Activated naive CD4-positive, alpha-beta T cell treated with anti-CD3 and anti-CD28 coated beads, Interleukin-2, amount 50 U/mL, for 24 hours (primary cell): ENCODE measurements around the gene ARID1B.

Source experiments
- H3K27ac Mint-ChIP-seq: one replicate; pipeline ENCODE4 v1.8.0; 2021; ENCODE audit warnings: mild to moderate bottlenecking, mixed read lengths
- H3K27me3 Mint-ChIP-seq: one replicate; pipeline ENCODE4 v1.8.0; 2021; ENCODE audit warnings: mixed read lengths
- H3K36me3 Mint-ChIP-seq: one replicate; pipeline ENCODE4 v1.8.0; 2021; ENCODE audit warnings: mixed read lengths
- H3K4me1 Mint-ChIP-seq: one replicate; pipeline ENCODE4 v1.8.0; 2021; ENCODE audit warnings: mixed read lengths
- H3K4me3 Mint-ChIP-seq: one replicate; pipeline ENCODE4 v1.8.0; 2021; ENCODE audit warnings: mild to moderate bottlenecking, mixed read lengths
- H3K9me3 Mint-ChIP-seq: one replicate; pipeline ENCODE4 v1.8.0; 2021; ENCODE audit warnings: mixed read lengths

ARID1B gene

DNA sequence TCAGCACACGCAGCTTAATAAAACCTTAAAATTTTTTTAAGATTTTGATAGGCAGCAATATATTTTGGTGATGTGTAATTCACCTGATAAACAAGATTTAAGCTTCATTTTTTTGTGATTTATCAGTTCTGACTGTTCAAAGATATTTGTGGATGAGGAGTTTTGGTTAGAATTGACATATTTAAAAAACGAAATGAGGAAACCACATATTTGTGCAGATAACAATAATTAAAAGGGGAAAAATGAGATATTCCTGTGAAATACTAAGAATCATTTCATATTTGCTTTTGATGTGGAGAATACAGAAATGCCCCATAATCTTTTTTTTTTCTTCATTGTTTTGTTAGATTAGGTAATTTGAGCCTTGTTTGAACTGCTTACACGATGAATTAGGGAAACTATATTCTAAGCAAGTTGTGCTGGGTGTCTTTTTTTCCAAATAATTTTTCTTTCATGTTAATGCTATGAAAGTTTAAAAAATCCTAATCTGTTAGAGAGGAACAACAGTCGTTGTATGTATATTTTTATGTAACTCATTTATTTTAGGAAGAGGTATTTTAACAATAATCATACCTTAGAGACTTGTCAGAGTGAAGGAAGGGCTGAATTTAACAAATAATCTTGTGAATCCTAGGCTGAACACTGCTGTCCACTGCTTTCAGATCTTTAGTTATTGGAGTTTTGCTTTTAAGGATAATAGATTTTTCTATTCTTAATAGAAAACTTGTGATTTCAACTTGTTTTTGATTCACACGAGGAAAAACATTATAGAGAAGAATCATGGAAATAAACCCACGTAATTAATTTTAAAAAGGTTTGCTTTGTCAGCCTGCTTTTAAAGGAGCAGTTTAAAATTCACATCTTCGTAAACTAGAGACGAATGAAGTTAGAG is 4.0 kb downstream of the ARID1B start:
- H3K27me3 Mint-ChIP-seq, result no peaks in the 10 kb centered on the region
- H3K36me3 Mint-ChIP-seq, result peaks cover 3% of the 10 kb centered on the region
- H3K4me3 Mint-ChIP-seq, result peak overlapping the region; percentile 89
- H3K27ac Mint-ChIP-seq, result peak overlapping the region; percentile 89
- peaks cover 60% of the 10 kb centered on the region for H3K4me1 Mint-ChIP-seq
- no peaks in the 10 kb centered on the region for H3K9me3 Mint-ChIP-seq

DNA sequence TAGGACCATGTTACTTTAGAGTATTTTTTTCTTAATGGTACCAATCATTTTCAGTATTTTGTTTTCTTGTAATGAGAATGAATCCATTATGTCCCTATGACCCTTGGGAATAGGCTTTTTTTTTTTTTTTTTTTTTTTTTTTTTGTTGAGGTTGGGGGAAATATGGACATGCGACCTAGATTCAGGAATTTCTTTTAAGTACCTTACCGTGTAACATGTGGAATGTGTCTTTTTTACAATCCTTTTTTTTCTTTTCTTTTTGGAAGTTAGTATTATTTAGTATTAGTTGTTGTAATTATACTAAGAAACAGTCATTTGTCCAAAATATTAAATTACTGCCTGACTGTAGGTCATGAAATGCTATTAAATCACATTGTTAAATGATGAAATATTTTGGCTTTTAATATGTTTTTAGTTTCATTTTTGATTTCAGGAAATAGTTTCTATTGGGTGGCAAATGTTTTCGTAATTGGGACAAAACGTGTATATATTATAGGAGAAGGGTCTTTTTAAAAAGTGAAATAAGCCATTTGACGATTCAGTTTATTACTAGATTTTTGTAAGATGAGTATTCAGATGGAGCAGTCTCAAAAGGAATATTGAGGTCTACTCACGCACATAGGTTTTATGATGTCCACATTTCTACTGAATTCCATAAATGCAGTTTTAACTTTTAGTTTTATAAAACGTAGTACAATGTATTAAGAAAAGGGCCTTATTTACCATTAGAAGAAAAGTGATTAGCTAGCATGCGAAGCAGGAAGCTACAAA is 4.9 kb downstream of the ARID1B start:
- Mint-ChIP-seq H3K27me3 (no peaks in the 10 kb centered on the region), H3K27ac (peak overlapping the region; percentile 89), H3K9me3 (no peaks in the 10 kb centered on the region), H3K4me1 (peaks cover 62% of the 10 kb centered on the region), H3K36me3 (peaks cover 3% of the 10 kb centered on the region), H3K4me3 (peak overlapping the region; percentile 89)

DNA sequence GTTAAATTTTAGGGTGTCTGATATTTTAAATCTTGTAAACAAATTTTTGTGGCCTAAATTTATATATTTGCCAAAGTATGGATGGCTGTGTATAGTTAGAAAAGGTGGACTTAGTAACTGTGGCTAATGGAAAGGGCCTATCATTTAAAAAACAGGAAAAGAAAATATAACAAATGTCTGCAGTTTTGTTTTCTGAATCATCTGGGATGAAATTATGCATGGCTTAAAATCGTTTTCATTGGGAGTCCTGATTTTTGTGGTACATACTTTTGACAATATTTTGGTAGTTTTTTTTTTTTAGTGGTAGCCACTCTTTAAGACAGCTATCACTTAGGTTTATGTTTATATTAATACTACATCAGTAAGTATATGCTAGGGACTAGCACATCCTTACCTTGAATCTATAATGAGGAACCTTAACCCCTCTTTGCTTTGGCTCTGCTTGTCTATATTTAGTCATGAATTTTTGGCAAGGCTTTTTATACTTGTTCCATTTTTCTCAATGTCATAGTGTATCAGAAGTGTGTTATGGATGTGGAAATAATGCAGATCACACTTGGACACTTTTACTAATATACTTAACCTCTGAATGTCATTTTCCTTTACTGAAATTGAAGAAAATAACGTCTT is 5.6 kb downstream of the ARID1B start:
- H3K36me3 Mint-ChIP-seq, result peaks cover 3% of the 10 kb centered on the region
- H3K4me1 Mint-ChIP-seq, result peaks cover 70% of the 10 kb centered on the region
- H3K27me3 Mint-ChIP-seq, result no peaks in the 10 kb centered on the region
- peak overlapping the region; percentile 89 for H3K27ac Mint-ChIP-seq
- peak overlapping the region; percentile 89 for H3K4me3 Mint-ChIP-seq
- H3K9me3 Mint-ChIP-seq, result no peaks in the 10 kb centered on the region

DNA sequence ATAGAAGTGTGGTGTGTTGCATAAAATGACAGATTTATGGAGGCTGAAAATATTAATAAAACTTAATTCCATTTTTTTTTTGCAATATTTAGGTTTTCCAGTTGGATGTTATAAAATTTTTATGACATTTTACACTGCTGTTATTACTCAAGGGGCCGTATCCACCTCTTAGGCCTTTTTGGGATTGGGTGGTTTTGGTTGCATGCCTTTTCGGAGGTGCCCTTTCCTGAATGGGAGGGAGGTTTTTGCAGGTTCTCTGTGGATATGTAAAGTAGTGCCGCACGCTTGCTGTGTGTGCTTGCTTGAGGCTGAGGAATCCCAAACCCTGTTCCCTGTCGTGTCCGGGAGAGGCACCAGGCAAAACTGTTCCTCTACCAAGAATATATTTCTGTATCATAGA is 6.8 kb downstream of the ARID1B start:
- peaks cover 4% of the 10 kb centered on the region for H3K36me3 Mint-ChIP-seq
- peak overlapping the region; percentile 72 for H3K27ac Mint-ChIP-seq
- H3K9me3 Mint-ChIP-seq, result no peaks in the 10 kb centered on the region
- H3K4me3 Mint-ChIP-seq, result peak overlapping the region; percentile 73
- no peaks in the 10 kb centered on the region for H3K27me3 Mint-ChIP-seq
- peaks cover 81% of the 10 kb centered on the region for H3K4me1 Mint-ChIP-seq

DNA sequence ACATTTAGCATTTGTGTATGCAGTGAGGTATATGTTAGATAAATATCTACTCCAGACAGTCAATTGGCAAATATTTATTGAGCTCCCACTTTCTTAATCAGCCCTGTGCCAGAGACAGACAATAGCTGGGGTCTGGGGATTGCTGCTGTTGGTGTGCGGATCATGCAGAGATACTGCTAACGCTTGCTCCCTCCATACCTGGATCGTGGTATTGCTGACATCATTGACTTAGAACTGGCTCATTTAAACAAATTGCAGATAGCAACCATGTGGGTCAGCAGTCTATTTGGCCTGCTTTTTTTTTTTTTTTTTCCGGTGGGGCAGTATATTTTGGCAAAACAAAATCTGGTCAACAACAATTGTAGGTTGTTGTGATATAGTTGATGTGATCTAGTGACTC is 9.5 kb downstream of the ARID1B start:
- no peak overlapping the region for H3K4me3 Mint-ChIP-seq
- no peaks in the 10 kb centered on the region for H3K27me3 Mint-ChIP-seq
- H3K9me3 Mint-ChIP-seq, result no peaks in the 10 kb centered on the region
- H3K36me3 Mint-ChIP-seq, result peaks cover 4% of the 10 kb centered on the region
- peak overlapping the region; percentile 23 for H3K27ac Mint-ChIP-seq
- peaks cover 94% of the 10 kb centered on the region for H3K4me1 Mint-ChIP-seq

DNA sequence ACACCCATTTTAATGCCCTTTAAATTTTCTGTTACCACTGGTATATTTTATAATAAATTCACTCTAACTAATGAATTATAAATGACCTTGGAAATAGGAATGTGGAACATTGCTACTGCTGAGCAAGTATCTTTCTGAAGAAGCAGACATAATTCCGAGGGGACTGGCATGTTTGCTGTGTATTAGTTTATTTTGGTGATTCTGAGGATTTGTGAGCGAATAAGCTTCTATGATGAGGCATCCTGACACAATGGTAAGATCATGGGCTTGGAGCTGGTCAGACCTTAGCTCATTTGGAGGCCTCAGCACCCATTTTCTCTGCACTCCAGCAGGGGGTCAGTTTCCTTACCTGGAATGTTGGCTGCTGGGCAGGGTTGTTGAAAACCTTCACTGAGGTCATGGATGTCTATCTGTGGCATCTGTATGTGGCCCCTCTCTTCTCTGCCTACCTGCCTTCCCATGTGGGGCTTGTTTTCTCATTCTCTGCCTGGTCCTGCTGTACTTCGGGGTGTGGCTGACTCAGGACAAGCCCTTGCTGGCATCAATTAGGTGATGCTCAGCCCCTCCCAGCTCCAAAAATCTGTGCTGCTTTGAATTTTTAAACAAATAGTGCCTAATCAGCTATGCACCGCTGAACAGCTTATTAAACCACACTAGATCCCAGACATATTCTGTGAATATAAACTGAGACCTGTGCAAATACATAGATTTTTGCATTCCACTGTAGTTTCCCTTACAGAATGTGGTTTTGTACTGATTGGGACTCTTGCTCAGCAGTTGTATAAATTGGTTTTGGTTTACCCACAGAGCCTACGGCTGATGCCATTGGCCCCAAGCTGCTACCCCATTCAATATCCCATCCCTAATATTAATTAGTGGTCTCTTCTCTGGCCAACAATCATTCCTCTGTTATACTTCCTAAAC is 10.7 kb downstream of the ARID1B start:
- peaks cover 4% of the 10 kb centered on the region for H3K36me3 Mint-ChIP-seq
- no peaks in the 10 kb centered on the region for H3K9me3 Mint-ChIP-seq
- H3K27me3 Mint-ChIP-seq, result no peaks in the 10 kb centered on the region
- no peak overlapping the region for H3K27ac Mint-ChIP-seq
- peaks cover 96% of the 10 kb centered on the region for H3K4me1 Mint-ChIP-seq
- H3K4me3 Mint-ChIP-seq, result peak overlapping the region; percentile 60

DNA sequence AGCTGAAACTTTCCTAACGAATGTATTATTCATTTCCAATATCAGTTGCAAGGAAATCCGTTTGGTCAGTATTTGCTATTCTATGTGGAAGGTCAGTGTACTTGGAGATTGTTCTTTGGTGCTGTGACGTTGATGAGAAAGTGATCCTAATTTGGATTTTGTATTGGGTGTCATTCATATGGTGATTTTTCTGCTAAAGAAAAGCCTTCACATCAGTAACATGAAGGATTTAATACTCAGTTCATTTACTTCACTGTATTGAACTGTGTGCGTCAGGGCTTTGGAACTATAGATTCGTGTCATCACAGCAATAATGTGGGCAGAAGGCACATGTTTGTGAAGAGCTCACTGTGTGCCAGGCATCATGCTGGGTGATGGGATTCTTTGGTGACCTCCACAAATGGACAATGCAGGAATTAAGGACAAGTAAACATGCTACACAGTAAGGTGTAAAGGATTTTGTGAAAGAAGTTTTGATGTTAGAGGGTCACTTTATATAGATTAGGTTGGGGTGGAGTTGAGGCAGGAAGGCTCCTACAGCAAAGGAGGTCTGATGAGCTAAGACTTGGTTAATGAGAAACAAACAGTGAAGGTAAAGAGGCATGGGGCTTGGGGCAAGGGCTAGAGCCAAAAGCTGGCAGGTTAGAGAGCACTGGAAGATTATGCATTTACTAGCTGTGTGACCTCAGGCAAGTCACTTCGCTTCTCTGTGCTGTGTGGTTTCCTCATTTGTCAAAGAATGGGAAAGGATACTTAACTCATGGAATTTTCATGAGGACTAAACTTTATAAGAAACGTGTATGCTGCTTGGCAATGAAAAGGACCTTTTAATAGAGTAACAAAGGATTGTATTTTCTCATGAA is 12.1 kb downstream of the ARID1B start:
- Mint-ChIP-seq H3K4me3 (no peak overlapping the region), H3K36me3 (peaks cover 4% of the 10 kb centered on the region), H3K27me3 (no peaks in the 10 kb centered on the region), H3K27ac (peak overlapping the region; percentile 30), H3K4me1 (peaks cover 95% of the 10 kb centered on the region), H3K9me3 (no peaks in the 10 kb centered on the region)

DNA sequence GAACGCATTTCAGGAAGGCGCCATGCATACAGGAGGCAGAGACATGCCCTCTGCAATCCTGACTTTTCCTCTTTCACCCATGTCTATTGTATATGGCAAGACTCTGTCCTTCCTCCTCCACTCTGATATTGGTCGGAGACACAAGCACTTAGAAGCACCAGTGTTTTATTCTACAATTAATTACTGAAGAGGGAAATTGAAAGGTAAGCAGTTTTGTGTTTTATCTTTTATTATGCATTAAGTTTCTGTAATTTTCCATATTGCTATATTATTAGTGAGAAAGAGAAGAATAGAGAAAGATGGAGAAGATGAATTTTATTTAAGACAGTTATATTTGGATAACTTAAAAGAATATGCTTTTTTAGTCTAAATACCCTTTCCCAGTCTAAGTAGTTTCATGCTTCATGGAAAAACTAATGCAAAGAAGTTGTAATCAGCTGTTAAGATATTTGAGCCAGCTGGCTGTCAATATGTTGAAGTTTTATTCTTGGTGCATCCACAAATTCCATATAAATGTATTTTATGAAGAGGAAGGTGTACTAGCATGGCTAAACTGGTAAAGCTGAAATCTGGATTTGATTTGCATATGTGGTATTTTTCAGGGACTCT is 13.6 kb downstream of the ARID1B start:
- Mint-ChIP-seq H3K4me1 (peaks cover 97% of the 10 kb centered on the region), H3K27me3 (no peaks in the 10 kb centered on the region), H3K27ac (peak overlapping the region; percentile 94), H3K4me3 (peak overlapping the region; percentile 70), H3K36me3 (peaks cover 4% of the 10 kb centered on the region), H3K9me3 (no peaks in the 10 kb centered on the region)

DNA sequence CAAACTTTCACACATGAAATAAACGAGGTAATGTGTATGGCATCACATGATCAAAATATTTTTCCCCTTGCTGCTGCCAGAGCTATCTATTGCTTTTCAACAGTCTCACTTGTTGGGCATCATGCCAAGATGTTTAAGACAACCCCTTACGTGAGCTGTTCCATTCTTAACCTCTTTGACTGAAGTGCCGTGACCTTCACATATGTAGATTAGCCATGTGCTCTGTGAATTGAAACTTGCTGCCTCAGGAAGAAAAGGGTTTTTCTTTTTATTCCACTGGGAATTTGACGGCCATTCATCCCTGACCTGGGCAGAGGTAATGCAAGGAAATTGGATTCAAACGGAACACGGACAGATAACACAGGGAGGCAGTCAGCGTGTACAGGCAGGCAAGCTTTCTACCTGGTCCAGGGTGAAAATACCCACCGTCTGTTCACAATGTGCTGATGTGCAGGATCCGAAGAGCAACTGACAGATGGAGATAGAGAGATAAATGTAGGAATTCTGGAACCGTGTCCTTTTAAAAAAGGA is 14.2 kb downstream of the ARID1B start:
- Mint-ChIP-seq H3K27ac (peak overlapping the region; percentile 94), H3K4me3 (peak overlapping the region; percentile 70)

DNA sequence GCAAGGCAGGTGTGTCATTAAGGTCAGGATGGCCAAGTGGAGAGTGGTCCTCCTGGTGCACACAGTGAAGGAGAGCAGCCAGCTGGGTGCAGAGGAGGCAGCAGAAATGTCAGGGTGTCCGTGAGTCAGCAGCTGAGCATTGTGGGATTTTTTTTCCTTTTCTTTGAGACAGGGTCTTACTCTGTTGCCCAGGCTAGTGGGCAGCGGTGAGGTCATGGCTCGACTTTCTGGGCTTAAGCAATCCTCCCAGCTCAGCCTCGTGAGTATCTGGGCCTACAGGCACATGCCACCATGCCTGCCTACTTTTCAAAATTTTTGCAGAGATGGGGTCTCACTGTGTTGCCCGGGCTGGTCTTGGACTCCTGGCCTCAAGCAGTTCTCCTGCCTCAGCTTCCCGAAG is 16.0 kb downstream of the ARID1B start:
- Mint-ChIP-seq H3K4me3 (no peak overlapping the region), H3K9me3 (no peaks in the 10 kb centered on the region), H3K27ac (no peak overlapping the region), H3K36me3 (peaks cover 7% of the 10 kb centered on the region), H3K4me1 (peaks cover 97% of the 10 kb centered on the region), H3K27me3 (no peaks in the 10 kb centered on the region)

More for the DNA sequence above, 14.2 kb downstream of the ARID1B start:
- Mint-ChIP-seq H3K36me3 (peaks cover 4% of the 10 kb centered on the region), H3K4me1 (peaks cover 97% of the 10 kb centered on the region), H3K9me3 (no peaks in the 10 kb centered on the region), H3K27me3 (no peaks in the 10 kb centered on the region)

DNA sequence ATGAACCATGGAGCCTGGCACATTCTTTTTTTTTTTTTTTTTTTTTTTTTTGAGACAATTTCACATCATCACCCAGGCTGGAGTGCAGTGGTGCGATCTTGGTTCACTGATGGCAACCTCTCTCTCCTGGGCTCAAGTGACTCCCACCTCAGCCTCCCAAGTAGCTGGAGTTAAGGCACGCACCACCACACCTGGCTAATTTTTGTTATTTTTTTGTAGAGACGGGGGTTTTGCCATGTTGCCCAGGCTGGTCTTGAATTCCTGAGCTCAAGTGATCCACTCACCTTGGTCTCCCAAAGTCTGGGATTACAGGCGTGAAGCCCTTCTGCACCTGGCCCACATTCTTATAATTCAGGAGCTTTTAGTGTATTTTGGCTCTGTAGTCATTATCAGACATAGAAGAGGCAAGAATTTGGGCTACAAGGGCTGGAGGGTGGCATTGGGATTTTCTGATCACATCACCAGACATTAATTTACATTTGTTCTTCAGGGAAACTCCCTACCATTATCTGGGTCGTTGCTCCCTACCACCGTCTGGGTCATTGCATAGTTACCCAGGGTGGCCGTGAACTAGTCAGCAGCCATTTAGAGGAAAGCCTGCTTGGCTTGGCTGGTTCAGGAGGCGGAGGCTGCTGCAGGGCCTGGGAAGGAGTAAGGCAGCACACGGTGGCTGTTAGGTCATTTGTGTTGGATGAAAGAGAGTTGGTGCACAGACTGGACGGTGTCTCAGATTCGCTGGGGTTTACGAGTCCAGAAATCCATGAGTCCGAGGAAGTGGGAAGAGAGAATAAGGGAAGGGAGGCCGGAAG is 17.6 kb downstream of the ARID1B start:
- H3K4me1 Mint-ChIP-seq, result peaks cover 97% of the 10 kb centered on the region

DNA sequence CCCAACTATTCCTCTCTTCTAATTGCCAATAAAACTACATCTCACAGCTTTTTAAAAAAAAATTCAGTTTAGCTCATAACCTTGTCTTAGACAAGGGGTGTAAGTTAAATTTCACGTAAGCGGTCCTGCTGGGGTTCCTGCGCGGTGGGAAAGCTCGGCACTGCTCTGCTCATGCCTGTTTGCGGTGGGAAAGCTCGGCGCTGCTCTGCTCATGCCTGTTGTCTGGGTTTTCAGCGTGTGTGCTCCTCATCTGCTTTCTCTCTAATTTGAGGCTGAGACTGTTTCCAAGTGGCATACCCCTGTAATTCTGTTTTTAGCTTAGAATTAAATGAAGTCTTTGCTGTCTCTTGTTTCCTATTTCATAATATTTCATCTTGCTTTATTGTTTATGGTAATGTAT is 18.6 kb downstream of the ARID1B start:
- Mint-ChIP-seq H3K36me3 (peaks cover 7% of the 10 kb centered on the region), H3K4me3 (no peak overlapping the region), H3K4me1 (peaks cover 90% of the 10 kb centered on the region), H3K27ac (no peak overlapping the region), H3K27me3 (no peaks in the 10 kb centered on the region), H3K9me3 (no peaks in the 10 kb centered on the region)

More for the DNA sequence above, 17.6 kb downstream of the ARID1B start:
- Mint-ChIP-seq H3K36me3 (peaks cover 7% of the 10 kb centered on the region), H3K27me3 (no peaks in the 10 kb centered on the region), H3K4me3 (no peak overlapping the region), H3K27ac (peak overlapping the region; percentile 66), H3K9me3 (no peaks in the 10 kb centered on the region)

DNA sequence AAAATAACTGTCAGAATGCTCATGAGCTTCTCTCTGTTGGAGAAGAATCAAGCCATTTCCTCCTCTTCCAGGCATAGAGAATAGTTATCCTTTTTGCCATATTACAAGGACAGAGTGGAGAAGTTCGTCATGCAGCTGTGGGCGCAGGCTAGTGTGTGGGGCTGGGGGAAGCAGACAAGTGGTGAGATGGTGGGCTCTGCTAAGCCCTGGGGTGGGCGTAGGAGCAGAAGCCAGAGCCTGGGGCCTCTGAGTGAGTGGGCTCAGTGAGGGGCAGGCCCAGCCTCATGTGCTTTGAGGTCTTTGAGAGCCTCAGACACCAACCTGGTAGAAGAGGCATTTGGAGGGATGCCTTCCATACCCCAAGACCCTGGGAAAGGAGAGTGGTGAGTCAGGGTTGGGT is 19.4 kb downstream of the ARID1B start:
- Mint-ChIP-seq H3K4me1 (peaks cover 86% of the 10 kb centered on the region), H3K9me3 (no peaks in the 10 kb centered on the region), H3K27ac (no peak overlapping the region), H3K27me3 (no peaks in the 10 kb centered on the region), H3K36me3 (peaks cover 7% of the 10 kb centered on the region), H3K4me3 (no peak overlapping the region)
